WI38 (cell line): ENCODE data around the gene AKAP13.

Experiments
- H3K4me3 ChIP-seq: 2 replicates; pipeline ENCODE4 v1.5.1; 2011; ENCODE audit warnings: low read depth, mild to moderate bottlenecking, control low read depth, low read length
- TF ChIP-seq, protein P1 (sequence below): IDR thresholded peaks from 2 replicates; pipeline ENCODE4 v1.5.1; 2012; ENCODE audit warnings: low read depth, mild to moderate bottlenecking, control low read depth, low read length

AKAP13 gene

DNA sequence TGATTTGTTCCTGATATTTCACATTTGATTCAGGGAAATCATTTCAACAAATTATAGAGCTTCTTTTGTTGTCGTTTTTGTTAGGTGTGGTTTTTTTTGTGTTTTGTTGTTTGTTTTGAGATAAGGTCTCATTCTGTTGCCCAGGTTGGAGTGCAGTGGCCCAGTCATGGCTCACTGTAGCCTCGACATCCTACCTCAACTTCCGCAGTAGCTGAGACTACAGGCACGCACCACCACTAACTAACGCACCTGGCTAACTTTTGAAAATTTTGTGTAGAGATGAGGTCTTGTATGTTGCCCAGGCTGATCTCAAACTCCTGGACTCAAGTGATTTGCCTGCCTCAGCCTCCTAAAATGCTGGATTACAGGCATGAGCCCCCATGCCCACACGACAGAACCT is 177.0 kb downstream of the AKAP13 start:
- TF ChIP-seq, protein P1, sequence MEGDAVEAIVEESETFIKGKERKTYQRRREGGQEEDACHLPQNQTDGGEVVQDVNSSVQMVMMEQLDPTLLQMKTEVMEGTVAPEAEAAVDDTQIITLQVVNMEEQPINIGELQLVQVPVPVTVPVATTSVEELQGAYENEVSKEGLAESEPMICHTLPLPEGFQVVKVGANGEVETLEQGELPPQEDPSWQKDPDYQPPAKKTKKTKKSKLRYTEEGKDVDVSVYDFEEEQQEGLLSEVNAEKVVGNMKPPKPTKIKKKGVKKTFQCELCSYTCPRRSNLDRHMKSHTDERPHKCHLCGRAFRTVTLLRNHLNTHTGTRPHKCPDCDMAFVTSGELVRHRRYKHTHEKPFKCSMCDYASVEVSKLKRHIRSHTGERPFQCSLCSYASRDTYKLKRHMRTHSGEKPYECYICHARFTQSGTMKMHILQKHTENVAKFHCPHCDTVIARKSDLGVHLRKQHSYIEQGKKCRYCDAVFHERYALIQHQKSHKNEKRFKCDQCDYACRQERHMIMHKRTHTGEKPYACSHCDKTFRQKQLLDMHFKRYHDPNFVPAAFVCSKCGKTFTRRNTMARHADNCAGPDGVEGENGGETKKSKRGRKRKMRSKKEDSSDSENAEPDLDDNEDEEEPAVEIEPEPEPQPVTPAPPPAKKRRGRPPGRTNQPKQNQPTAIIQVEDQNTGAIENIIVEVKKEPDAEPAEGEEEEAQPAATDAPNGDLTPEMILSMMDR = no peak
- H3K4me3 ChIP-seq = no peak overlapping the region

- TF ChIP-seq, protein P1 = no peak
- H3K4me3 ChIP-seq = no peak overlapping the region
These were observed 178.4 kb downstream of the AKAP13 start for GRCh38 chr15:85558848-85559247.

DNA sequence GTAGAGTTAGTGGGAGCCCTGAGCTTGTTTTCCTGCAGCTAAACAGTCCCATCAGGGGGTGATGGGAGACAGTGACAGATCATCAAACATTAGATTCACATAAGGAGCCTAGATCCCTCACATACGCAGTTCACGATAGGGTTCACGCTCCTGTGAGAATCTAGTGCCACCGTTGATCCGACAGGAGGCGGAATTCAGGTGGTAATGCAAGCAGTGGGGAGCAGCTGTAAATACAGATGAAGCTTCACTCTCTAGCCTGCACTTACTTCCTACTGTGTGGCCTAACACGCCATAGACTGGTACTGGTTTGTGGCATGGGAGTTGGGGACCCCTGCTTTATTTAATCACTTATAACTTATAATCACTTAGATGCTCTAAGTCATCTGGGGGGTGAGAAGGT is 179.1 kb downstream of the AKAP13 start:
- no peak overlapping the region for H3K4me3 ChIP-seq
- TF ChIP-seq, protein P1 = no peak

- TF ChIP-seq, protein P1 = no peak
- no peak overlapping the region for H3K4me3 ChIP-seq
These were observed 182.4 kb downstream of the AKAP13 start for GRCh38 chr15:85562824-85563223.

DNA sequence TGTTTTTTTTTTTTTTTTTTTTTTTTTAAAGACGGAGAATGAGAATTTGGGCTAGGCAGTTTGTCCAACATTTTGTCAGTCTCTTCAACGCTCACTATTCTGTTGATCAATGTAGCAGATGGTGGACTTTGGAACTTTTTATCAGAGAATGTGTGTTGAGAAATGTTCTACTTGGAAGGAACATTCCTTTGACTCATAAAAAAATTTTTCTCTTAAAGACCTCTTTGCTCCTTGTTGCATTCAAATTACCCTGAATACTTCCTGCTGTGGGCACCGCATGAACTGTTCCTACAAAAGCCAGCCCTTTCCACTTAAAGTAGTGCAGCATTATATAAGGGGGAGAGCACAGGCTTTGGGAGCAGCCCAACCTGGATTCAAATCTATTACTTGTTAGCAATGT is 182.9 kb downstream of the AKAP13 start:
- TF ChIP-seq, protein P1 = no peak
- H3K4me3 ChIP-seq = no peak overlapping the region

GRCh38 chr15:85563731-85564130 is 183.3 kb downstream of the AKAP13 start:
- no peak overlapping the region for H3K4me3 ChIP-seq
- TF ChIP-seq, protein P1 = no peak

- TF ChIP-seq, protein P1 = no peak
- no peak overlapping the region for H3K4me3 ChIP-seq
These were observed 184.3 kb downstream of the AKAP13 start for GRCh38 chr15:85564686-85565085.
